Measurements from ENCODE around the gene SCUBE1.

SCUBE1 gene

DNA sequence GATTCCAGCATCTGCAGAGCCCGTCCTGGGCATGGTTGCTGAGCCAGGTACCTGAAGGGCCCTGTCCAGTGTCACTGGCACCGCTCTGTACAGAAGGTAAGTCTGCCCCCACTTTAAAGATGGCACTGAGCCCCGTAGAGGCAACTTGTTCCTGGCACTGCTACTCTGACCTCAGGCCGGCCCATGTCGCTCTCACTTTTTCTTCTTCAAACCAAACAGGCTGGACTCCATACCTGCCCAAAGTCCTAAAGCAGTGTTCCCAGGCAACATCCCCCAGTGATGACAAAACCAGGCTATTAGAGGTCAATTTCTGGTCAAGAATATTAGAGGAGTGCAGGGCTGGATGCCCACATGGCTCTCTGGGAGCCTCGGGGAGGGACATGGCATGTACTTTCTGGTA is 109.6 kb downstream of the SCUBE1 start:
- no peak overlapping the region for H3K27ac ChIP-seq
- no peak for DNase-seq (ENCODE audit: low spot score)
- no peak overlapping the region for H3K4me3 ChIP-seq
- TF ChIP-seq, protein P1, sequence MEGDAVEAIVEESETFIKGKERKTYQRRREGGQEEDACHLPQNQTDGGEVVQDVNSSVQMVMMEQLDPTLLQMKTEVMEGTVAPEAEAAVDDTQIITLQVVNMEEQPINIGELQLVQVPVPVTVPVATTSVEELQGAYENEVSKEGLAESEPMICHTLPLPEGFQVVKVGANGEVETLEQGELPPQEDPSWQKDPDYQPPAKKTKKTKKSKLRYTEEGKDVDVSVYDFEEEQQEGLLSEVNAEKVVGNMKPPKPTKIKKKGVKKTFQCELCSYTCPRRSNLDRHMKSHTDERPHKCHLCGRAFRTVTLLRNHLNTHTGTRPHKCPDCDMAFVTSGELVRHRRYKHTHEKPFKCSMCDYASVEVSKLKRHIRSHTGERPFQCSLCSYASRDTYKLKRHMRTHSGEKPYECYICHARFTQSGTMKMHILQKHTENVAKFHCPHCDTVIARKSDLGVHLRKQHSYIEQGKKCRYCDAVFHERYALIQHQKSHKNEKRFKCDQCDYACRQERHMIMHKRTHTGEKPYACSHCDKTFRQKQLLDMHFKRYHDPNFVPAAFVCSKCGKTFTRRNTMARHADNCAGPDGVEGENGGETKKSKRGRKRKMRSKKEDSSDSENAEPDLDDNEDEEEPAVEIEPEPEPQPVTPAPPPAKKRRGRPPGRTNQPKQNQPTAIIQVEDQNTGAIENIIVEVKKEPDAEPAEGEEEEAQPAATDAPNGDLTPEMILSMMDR (IDR thresholded peaks at IDR 0.05) = no peak

DNA sequence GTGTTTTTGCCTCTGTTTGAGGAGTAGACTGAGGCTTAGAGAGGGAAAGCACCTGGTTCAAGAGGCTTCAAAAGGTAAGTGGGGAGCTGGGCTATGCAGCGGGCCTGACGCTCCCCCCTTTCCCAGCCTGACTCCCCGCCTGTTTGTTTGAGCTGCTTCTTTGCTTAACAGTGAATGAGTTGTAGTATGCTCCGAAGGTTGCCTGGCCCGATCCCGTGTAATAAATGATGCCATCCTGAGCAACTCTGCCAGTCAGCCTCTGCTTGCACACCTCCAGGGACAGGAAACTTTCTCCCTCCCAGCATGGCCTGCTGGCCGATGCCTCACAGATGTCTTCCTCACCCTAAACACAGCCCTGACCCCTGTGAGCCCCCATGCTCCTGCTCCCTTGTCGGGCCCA is 110.7 kb downstream of the SCUBE1 start:
- H3K4me3 ChIP-seq = no peak overlapping the region
- no peak overlapping the region for H3K27ac ChIP-seq
- TF ChIP-seq, protein P1 (IDR thresholded peaks at IDR 0.05) = no peak
- no peak for DNase-seq (ENCODE audit: low spot score)

DNA sequence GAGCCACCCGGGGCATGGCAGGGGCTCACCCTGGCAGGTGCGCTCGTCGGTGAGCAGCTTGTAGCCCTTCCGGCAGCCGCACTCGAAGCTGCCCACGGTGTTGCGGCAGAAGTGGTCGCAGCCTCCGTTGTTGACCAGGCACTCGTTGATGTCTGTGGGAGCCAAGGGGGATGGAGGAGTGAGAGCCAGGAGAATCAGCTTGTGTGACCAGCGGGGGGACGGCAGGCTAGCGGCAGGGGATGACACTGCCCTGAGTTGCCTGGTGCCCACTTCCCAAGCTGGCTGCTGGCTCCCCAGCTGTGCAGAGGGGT is 111.5 kb downstream of the SCUBE1 start:
- H3K27ac ChIP-seq = no peak overlapping the region
- H3K4me3 ChIP-seq = no peak overlapping the region
- TF ChIP-seq, protein P1 (IDR thresholded peaks at IDR 0.05) = no peak
- DNase-seq (ENCODE audit: low spot score) = no peak

DNA sequence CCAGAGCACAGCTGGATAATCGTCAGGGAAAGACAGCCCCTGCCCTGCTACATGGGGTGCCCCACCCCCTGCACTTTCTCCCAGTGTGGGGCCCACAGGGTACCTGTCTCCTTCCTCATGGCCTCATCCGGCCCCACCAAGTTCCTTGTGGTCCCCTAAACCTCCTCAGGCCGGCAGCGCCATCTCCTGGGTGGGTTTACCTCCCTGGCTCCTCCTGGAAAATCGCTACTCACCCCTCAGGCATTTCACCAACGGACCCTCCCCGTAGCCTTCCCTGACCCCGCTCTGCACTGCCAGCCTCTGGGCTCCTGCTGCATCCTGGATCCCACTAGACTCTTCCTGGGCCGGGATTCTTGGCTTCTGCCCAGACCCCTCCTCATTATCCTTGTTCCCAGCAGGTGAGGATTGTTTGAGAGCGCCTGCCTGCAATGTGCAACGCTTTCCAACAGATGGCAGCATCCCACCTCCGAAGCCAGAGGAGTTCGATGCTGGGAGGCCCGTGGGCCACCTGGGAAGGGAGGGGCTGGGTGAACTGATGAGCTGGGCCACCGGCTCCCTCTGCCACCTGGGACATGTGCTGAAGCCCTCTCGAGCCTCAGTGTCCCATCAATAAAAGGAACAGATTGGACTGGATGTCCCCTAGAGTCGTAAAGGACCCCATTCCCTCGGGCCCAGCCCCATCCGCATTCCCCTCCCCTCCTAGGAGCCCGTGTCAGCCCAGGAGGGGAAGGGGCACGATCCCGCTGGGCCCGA is 112.0 kb downstream of the SCUBE1 start:
- DNase-seq (ENCODE audit: low spot score) = no peak
- H3K27ac ChIP-seq = no peak overlapping the region
- TF ChIP-seq, protein P1 (IDR thresholded peaks at IDR 0.05) = peak; percentile 82
- H3K4me3 ChIP-seq = no peak overlapping the region

DNA sequence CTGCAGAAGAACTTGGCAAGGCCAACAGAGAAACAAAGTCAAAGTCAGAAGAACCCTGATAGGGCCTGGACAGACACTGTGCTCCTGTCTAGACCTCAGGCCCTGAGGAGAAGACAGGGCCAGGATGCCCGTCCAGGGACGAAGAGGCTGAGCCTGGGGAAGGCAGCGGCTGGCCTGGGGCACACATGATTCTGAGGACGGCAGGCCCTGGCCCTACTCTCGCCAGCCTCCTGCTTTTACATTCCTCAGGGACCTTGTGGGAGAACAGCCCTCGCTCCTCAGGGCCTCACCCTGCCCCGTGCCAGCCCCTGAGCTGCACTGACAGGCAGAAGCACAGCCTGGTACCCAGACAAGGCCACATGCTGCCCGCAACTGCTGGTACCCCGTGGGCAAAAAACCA is 112.6 kb downstream of the SCUBE1 start:
- H3K4me3 ChIP-seq = no peak overlapping the region
- H3K27ac ChIP-seq = no peak overlapping the region
- no peak for DNase-seq (ENCODE audit: low spot score)
- TF ChIP-seq, protein P1 (IDR thresholded peaks at IDR 0.05) = no peak

DNA sequence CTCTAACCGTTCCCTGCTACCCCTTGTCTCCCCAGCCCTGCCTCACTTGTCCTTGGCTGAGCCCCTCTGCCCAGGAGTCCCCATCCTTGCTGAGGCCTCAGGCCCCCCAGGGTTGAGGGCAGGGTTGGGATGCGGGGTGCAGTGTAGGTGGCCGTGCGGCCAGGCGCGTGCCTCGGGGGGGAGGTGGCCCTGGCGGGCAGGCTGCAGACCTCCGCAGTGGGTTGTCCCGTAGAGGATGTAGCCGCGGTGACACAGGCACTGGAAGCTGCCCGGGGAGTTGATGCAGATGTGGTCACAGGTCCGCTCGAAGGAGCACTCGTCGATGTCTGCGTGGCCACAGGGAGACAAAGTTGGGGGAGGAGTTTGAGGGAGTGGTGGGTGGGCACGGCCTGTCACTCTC is 114.3 kb downstream of the SCUBE1 start:
- TF ChIP-seq, protein P1 (IDR thresholded peaks at IDR 0.05) = no peak
- Histone ChIP-seq H3K27ac (no peak overlapping the region), H3K4me3 (no peak overlapping the region)
- no peak for DNase-seq (ENCODE audit: low spot score)

DNA sequence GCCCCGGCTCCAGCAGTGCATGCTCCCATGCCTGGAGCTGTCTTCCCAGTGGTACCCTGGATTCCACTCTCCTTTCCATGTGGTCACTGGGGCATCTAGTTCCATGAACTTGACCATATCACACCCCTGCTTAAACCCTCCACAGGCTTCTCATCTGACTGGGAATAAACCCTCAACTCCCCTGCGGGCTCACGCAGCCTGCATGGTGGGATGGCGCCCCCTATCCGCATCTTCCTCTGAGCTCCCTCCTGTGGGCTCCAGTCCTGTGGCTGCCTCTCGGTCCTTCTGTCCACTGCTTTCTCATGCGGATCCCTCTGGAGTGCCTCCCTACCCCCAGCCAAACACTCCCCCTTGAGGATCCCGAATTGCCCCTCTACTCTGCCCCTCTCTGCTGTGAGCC is 114.8 kb downstream of the SCUBE1 start:
- TF ChIP-seq, protein P1 (IDR thresholded peaks at IDR 0.05) = no peak
- H3K27ac ChIP-seq = no peak overlapping the region
- no peak overlapping the region for H3K4me3 ChIP-seq
- no peak for DNase-seq (ENCODE audit: low spot score)

All from coronary artery (tissue), 2 donors.